ENCODE results near the gene OPTN.

Gene OPTN

DNA sequence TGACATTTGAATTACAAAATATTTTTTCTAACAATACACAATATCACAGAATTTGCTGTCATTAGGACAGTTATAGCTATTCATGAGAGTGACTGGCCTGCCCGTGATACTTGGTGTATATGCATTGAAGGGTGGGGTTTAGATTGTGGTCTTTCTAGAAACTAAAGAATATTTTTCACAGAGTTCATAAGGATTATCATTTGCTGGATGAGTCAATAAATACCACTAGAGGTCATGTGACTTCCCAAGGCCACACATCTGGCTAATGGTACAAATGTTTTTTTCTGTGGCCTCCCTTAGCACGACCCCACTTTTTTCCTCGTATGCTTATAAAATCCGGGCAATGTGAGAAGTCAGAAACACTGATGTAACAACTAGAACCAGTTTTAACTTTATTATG lies 5.2 kb downstream of the OPTN start:
- H3K79me2 ChIP-seq (ENCODE audit: insufficient read depth, low read length): no peaks in the 10 kb centered on the region
- H4K20me1 ChIP-seq (ENCODE audit: insufficient read depth, low read length): no peaks in the 10 kb centered on the region
- no peaks in the 10 kb centered on the region for H3K27me3 ChIP-seq (ENCODE audit: insufficient read depth, low read length)
- H3F3A ChIP-seq (ENCODE audit: insufficient read depth, low read length): no peaks in the 10 kb centered on the region
- H3K9ac ChIP-seq (ENCODE audit: low read length): no peak overlapping the region
- H2AFZ ChIP-seq (ENCODE audit: low read length): no peak overlapping the region
- H3K36me3 ChIP-seq (ENCODE audit: insufficient read depth, low read length): no peaks in the 10 kb centered on the region
- no peaks in the 10 kb centered on the region for H3K9me3 ChIP-seq (ENCODE audit: low read length)
- H3K4me2 ChIP-seq (ENCODE audit: low read length): no peak overlapping the region
- H3K4me1 ChIP-seq (ENCODE audit: insufficient read depth, low read length, severe bottlenecking): peaks cover 9% of the 10 kb centered on the region
- TF ChIP-seq EZH2 (IDR thresholded peaks at IDR 0.05; ENCODE audit: borderline replicate concordance, low read length) (no peak), CTCF (IDR thresholded peaks at IDR 0.05; ENCODE audit: low read length) (no peak)
- no peak overlapping the region for H3K4me3 ChIP-seq (ENCODE audit: low read depth, low read length, poor library complexity, severe bottlenecking)
- H3K27ac ChIP-seq (ENCODE audit: low read depth, low read length, poor library complexity, severe bottlenecking): no peak overlapping the region
- no peaks in the 10 kb centered on the region for H3K9me2 ChIP-seq (ENCODE audit: low read depth, low read length)

- no peaks in the 10 kb centered on the region for H3F3A ChIP-seq (ENCODE audit: insufficient read depth, low read length)
- no peak overlapping the region for H3K27ac ChIP-seq (ENCODE audit: low read depth, low read length, poor library complexity, severe bottlenecking)
- no peak overlapping the region for H3K4me2 ChIP-seq (ENCODE audit: low read length)
- H3K9ac ChIP-seq (ENCODE audit: low read length): no peak overlapping the region
- H3K27me3 ChIP-seq (ENCODE audit: insufficient read depth, low read length): no peaks in the 10 kb centered on the region
- H3K79me2 ChIP-seq (ENCODE audit: insufficient read depth, low read length): no peaks in the 10 kb centered on the region
- H3K4me1 ChIP-seq (ENCODE audit: insufficient read depth, low read length, severe bottlenecking): no peaks in the 10 kb centered on the region
- H4K20me1 ChIP-seq (ENCODE audit: insufficient read depth, low read length): no peaks in the 10 kb centered on the region
- no peak for TF ChIP-seq CTCF (IDR thresholded peaks at IDR 0.05; ENCODE audit: low read length)
- TF ChIP-seq EZH2 (IDR thresholded peaks at IDR 0.05; ENCODE audit: borderline replicate concordance, low read length): no peak
- no peaks in the 10 kb centered on the region for H3K9me3 ChIP-seq (ENCODE audit: low read length)
- H3K36me3 ChIP-seq (ENCODE audit: insufficient read depth, low read length): no peaks in the 10 kb centered on the region
- no peak overlapping the region for H2AFZ ChIP-seq (ENCODE audit: low read length)
- H3K4me3 ChIP-seq (ENCODE audit: low read depth, low read length, poor library complexity, severe bottlenecking): no peak overlapping the region
- H3K9me2 ChIP-seq (ENCODE audit: low read depth, low read length): no peaks in the 10 kb centered on the region
Observed at GRCh38 chr10:13106387-13107045, 6.6 kb downstream of the OPTN start.

GRCh38 chr10:13110908-13111307 lies 10.9 kb downstream of the OPTN start:
- H3K9ac ChIP-seq (ENCODE audit: low read length): no peak overlapping the region
- no peaks in the 10 kb centered on the region for H3K36me3 ChIP-seq (ENCODE audit: insufficient read depth, low read length)
- no peaks in the 10 kb centered on the region for H3K9me2 ChIP-seq (ENCODE audit: low read depth, low read length)
- no peaks in the 10 kb centered on the region for H3K4me1 ChIP-seq (ENCODE audit: insufficient read depth, low read length, severe bottlenecking)
- H3K27ac ChIP-seq (ENCODE audit: low read depth, low read length, poor library complexity, severe bottlenecking): no peak overlapping the region
- H2AFZ ChIP-seq (ENCODE audit: low read length): no peak overlapping the region
- no peak for TF ChIP-seq EZH2 (IDR thresholded peaks at IDR 0.05; ENCODE audit: borderline replicate concordance, low read length)
- TF ChIP-seq CTCF (IDR thresholded peaks at IDR 0.05; ENCODE audit: low read length): no peak
- no peaks in the 10 kb centered on the region for H3K9me3 ChIP-seq (ENCODE audit: low read length)
- no peak overlapping the region for H3K4me3 ChIP-seq (ENCODE audit: low read depth, low read length, poor library complexity, severe bottlenecking)
- H3K79me2 ChIP-seq (ENCODE audit: insufficient read depth, low read length): no peaks in the 10 kb centered on the region
- no peaks in the 10 kb centered on the region for H3K27me3 ChIP-seq (ENCODE audit: insufficient read depth, low read length)
- no peak overlapping the region for H3K4me2 ChIP-seq (ENCODE audit: low read length)
- no peaks in the 10 kb centered on the region for H3F3A ChIP-seq (ENCODE audit: insufficient read depth, low read length)
- no peaks in the 10 kb centered on the region for H4K20me1 ChIP-seq (ENCODE audit: insufficient read depth, low read length)

Data from OCI-LY1 (cell line).